ENCODE results near the gene CD44. TPM values are rescaled to one million over a fixed set of nuclear protein-coding genes. Genes with fewer than 3 reads are reported as not detected.

Gene CD44
- total RNA-seq, 1 experiment from 2014 or later = 11.4 TPM

- no peak for DNase-seq
- Histone ChIP-seq H3K36me3 (replicated peaks; ENCODE audit: control insufficient read depth, insufficient read depth, low read length) (no peaks in the 10 kb centered on the region), H3K4me3 (ENCODE audit: insufficient read depth, low read depth, low read length) (no peak overlapping the region), H3K27me3 (ENCODE audit: control insufficient read depth, insufficient read depth, low read length) (no peaks in the 10 kb centered on the region)
Measured at GRCh38 chr11:35122308-35122707, 16.7 kb upstream of the CD44 start.

GRCh38 chr11:35126000-35126878, 12.7 kb upstream of the CD44 start:
- no peaks in the 10 kb centered on the region for H3K27me3 ChIP-seq (ENCODE audit: control insufficient read depth, insufficient read depth, low read length)
- H3K4me3 ChIP-seq (ENCODE audit: insufficient read depth, low read depth, low read length) = no peak overlapping the region
- no peaks in the 10 kb centered on the region for H3K36me3 ChIP-seq (replicated peaks; ENCODE audit: control insufficient read depth, insufficient read depth, low read length)
- no peak for DNase-seq

- no peak overlapping the region for H3K4me3 ChIP-seq (ENCODE audit: insufficient read depth, low read depth, low read length)
- no peaks in the 10 kb centered on the region for H3K36me3 ChIP-seq (replicated peaks; ENCODE audit: control insufficient read depth, insufficient read depth, low read length)
- no peaks in the 10 kb centered on the region for H3K27me3 ChIP-seq (ENCODE audit: control insufficient read depth, insufficient read depth, low read length)
- DNase-seq = no peak
Measured at GRCh38 chr11:35126879-35127581, 11.9 kb upstream of the CD44 start.

GRCh38 chr11:35127619-35128018, 11.4 kb upstream of the CD44 start:
- no peaks in the 10 kb centered on the region for H3K36me3 ChIP-seq (replicated peaks; ENCODE audit: control insufficient read depth, insufficient read depth, low read length)
- DNase-seq = no peak
- no peaks in the 10 kb centered on the region for H3K27me3 ChIP-seq (ENCODE audit: control insufficient read depth, insufficient read depth, low read length)
- H3K4me3 ChIP-seq (ENCODE audit: insufficient read depth, low read depth, low read length) = no peak overlapping the region

- Histone ChIP-seq H3K4me3 (ENCODE audit: insufficient read depth, low read depth, low read length) (no peak overlapping the region), H3K36me3 (replicated peaks; ENCODE audit: control insufficient read depth, insufficient read depth, low read length) (no peaks in the 10 kb centered on the region), H3K27me3 (ENCODE audit: control insufficient read depth, insufficient read depth, low read length) (no peaks in the 10 kb centered on the region; the same call in 1 of the 2 replicates)
- DNase-seq = no peak
Measured at GRCh38 chr11:35131094-35131493, 7.9 kb upstream of the CD44 start.

- no peaks in the 10 kb centered on the region; the same call in 1 of the 2 replicates for H3K27me3 ChIP-seq (ENCODE audit: control insufficient read depth, insufficient read depth, low read length)
- no peaks in the 10 kb centered on the region for H3K36me3 ChIP-seq (replicated peaks; ENCODE audit: control insufficient read depth, insufficient read depth, low read length)
- no peak overlapping the region for H3K4me3 ChIP-seq (ENCODE audit: insufficient read depth, low read depth, low read length)
- no peak for DNase-seq
Measured at GRCh38 chr11:35131886-35132285, 7.1 kb upstream of the CD44 start.

GRCh38 chr11:35133656-35134055, 5.3 kb upstream of the CD44 start:
- no peak overlapping the region for H3K4me3 ChIP-seq (ENCODE audit: insufficient read depth, low read depth, low read length)
- H3K36me3 ChIP-seq (replicated peaks; ENCODE audit: control insufficient read depth, insufficient read depth, low read length) = no peaks in the 10 kb centered on the region
- peaks cover 13% of the 10 kb centered on the region for H3K27me3 ChIP-seq (ENCODE audit: control insufficient read depth, insufficient read depth, low read length)
- DNase-seq = no peak

GRCh38 chr11:35134403-35135148, 4.4 kb upstream of the CD44 start:
- Histone ChIP-seq H3K4me3 (ENCODE audit: insufficient read depth, low read depth, low read length) (no peak overlapping the region), H3K36me3 (replicated peaks; ENCODE audit: control insufficient read depth, insufficient read depth, low read length) (no peaks in the 10 kb centered on the region), H3K27me3 (ENCODE audit: control insufficient read depth, insufficient read depth, low read length) (peaks cover 23% of the 10 kb centered on the region)
- DNase-seq = no peak

- H3K36me3 ChIP-seq (replicated peaks; ENCODE audit: control insufficient read depth, insufficient read depth, low read length) = no peaks in the 10 kb centered on the region
- H3K4me3 ChIP-seq (ENCODE audit: insufficient read depth, low read depth, low read length) = no peak overlapping the region
- peaks cover 29% of the 10 kb centered on the region for H3K27me3 ChIP-seq (ENCODE audit: control insufficient read depth, insufficient read depth, low read length)
- no peak for DNase-seq
Measured at GRCh38 chr11:35135222-35135621, 3.7 kb upstream of the CD44 start.

- Histone ChIP-seq H3K36me3 (replicated peaks; ENCODE audit: control insufficient read depth, insufficient read depth, low read length) (no peaks in the 10 kb centered on the region), H3K27me3 (ENCODE audit: control insufficient read depth, insufficient read depth, low read length) (peaks cover 31% of the 10 kb centered on the region), H3K4me3 (ENCODE audit: insufficient read depth, low read depth, low read length) (no peak overlapping the region)
- no peak for DNase-seq
Measured at GRCh38 chr11:35136311-35136710, 2.7 kb upstream of the CD44 start.

- no peak for DNase-seq
- peaks cover 31% of the 10 kb centered on the region for H3K27me3 ChIP-seq (ENCODE audit: control insufficient read depth, insufficient read depth, low read length)
- H3K36me3 ChIP-seq (replicated peaks; ENCODE audit: control insufficient read depth, insufficient read depth, low read length) = no peaks in the 10 kb centered on the region
- no peak overlapping the region for H3K4me3 ChIP-seq (ENCODE audit: insufficient read depth, low read depth, low read length)
Measured at GRCh38 chr11:35138058-35138457, 913 bp upstream of the CD44 start.

GRCh38 chr11:35138606-35138942, 397 bp upstream of the CD44 start:
- no peak for DNase-seq
- Histone ChIP-seq H3K27me3 (ENCODE audit: control insufficient read depth, insufficient read depth, low read length) (peaks cover 31% of the 10 kb centered on the region), H3K36me3 (replicated peaks; ENCODE audit: control insufficient read depth, insufficient read depth, low read length) (no peaks in the 10 kb centered on the region), H3K4me3 (ENCODE audit: insufficient read depth, low read depth, low read length) (peak overlapping the region; percentile 62)

- H3K36me3 ChIP-seq (replicated peaks; ENCODE audit: control insufficient read depth, insufficient read depth, low read length) = no peaks in the 10 kb centered on the region
- peak overlapping the region; percentile 62 for H3K4me3 ChIP-seq (ENCODE audit: insufficient read depth, low read depth, low read length)
- peaks cover 31% of the 10 kb centered on the region for H3K27me3 ChIP-seq (ENCODE audit: control insufficient read depth, insufficient read depth, low read length)
Measured at GRCh38 chr11:35139722-35140282, 831 bp downstream of the CD44 start.

GRCh38 chr11:35141071-35141470, 2.1 kb downstream of the CD44 start:
- Histone ChIP-seq H3K4me3 (ENCODE audit: insufficient read depth, low read depth, low read length) (no peak overlapping the region), H3K27me3 (ENCODE audit: control insufficient read depth, insufficient read depth, low read length) (peaks cover 31% of the 10 kb centered on the region), H3K36me3 (replicated peaks; ENCODE audit: control insufficient read depth, insufficient read depth, low read length) (no peaks in the 10 kb centered on the region)
- DNase-seq = no peak

More at GRCh38 chr11:35139722-35140282, 831 bp downstream of the CD44 start:
- DNase-seq = no peak

All from H7 (cell line).